ENCODE results near the gene GLCCI1.

GRCh38 chr7:7976677-7977076 is 8.1 kb downstream of the GLCCI1 start:
- no peak for TF ChIP-seq CTCF (IDR thresholded peaks at IDR 0.05; ENCODE audit: poor library complexity, severe bottlenecking)
- TF ChIP-seq REST (IDR thresholded peaks at IDR 0.05; ENCODE audit: borderline replicate concordance): no peak
- TF ChIP-seq TAF1 (IDR thresholded peaks at IDR 0.05; ENCODE audit: low read depth): no peak
- TF ChIP-seq EP300 (conservative IDR thresholded peaks at IDR 0.05; ENCODE audit: poor library complexity, severe bottlenecking): no peak
- TF ChIP-seq POLR2AphosphoS5 (IDR thresholded peaks at IDR 0.05): no peak
- no peak for TF ChIP-seq RAD21 (conservative IDR thresholded peaks at IDR 0.05)
- no peak for TF ChIP-seq MXI1 (conservative IDR thresholded peaks at IDR 0.05; ENCODE audit: poor library complexity, severe bottlenecking)
- no peak for TF ChIP-seq SMC3 (conservative IDR thresholded peaks at IDR 0.05; ENCODE audit: poor library complexity)
- TF ChIP-seq EZH2 (IDR thresholded peaks at IDR 0.05; ENCODE audit: borderline replicate concordance, insufficient read depth, low read length, poor library complexity, severe bottlenecking): no peak
